Measurements from ENCODE around the gene TOX3.

DNA sequence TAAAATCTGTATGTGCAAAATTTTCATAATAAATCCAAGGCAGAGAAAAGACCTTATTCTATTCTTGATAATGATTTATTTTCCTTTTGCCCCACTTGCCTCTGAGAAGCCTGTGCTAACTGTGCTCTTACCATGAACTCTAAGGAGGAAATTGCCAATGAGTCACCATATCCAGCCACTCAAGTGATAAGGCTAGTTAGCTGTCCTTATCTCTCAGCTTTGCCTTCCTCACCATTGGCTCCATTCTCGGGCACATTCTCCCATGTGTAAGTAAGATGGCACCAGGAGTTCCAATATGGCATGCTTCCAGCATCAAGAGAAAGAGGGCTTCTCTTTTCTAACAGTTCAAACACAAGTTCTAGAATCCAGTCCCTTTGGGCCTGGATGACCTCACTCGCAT is 142.4 kb downstream of the TOX3 start:
- TF ChIP-seq POLR2AphosphoS5 (IDR thresholded peaks at IDR 0.05): no peak
- TF ChIP-seq, protein P1, sequence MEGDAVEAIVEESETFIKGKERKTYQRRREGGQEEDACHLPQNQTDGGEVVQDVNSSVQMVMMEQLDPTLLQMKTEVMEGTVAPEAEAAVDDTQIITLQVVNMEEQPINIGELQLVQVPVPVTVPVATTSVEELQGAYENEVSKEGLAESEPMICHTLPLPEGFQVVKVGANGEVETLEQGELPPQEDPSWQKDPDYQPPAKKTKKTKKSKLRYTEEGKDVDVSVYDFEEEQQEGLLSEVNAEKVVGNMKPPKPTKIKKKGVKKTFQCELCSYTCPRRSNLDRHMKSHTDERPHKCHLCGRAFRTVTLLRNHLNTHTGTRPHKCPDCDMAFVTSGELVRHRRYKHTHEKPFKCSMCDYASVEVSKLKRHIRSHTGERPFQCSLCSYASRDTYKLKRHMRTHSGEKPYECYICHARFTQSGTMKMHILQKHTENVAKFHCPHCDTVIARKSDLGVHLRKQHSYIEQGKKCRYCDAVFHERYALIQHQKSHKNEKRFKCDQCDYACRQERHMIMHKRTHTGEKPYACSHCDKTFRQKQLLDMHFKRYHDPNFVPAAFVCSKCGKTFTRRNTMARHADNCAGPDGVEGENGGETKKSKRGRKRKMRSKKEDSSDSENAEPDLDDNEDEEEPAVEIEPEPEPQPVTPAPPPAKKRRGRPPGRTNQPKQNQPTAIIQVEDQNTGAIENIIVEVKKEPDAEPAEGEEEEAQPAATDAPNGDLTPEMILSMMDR (IDR thresholded peaks at IDR 0.05; ENCODE audit: poor library complexity, severe bottlenecking): no peak
- TF ChIP-seq EP300 (conservative IDR thresholded peaks at IDR 0.05; ENCODE audit: poor library complexity, severe bottlenecking): no peak
- no peak for TF ChIP-seq TAF1 (IDR thresholded peaks at IDR 0.05; ENCODE audit: low read depth)
- TF ChIP-seq, protein P2, sequence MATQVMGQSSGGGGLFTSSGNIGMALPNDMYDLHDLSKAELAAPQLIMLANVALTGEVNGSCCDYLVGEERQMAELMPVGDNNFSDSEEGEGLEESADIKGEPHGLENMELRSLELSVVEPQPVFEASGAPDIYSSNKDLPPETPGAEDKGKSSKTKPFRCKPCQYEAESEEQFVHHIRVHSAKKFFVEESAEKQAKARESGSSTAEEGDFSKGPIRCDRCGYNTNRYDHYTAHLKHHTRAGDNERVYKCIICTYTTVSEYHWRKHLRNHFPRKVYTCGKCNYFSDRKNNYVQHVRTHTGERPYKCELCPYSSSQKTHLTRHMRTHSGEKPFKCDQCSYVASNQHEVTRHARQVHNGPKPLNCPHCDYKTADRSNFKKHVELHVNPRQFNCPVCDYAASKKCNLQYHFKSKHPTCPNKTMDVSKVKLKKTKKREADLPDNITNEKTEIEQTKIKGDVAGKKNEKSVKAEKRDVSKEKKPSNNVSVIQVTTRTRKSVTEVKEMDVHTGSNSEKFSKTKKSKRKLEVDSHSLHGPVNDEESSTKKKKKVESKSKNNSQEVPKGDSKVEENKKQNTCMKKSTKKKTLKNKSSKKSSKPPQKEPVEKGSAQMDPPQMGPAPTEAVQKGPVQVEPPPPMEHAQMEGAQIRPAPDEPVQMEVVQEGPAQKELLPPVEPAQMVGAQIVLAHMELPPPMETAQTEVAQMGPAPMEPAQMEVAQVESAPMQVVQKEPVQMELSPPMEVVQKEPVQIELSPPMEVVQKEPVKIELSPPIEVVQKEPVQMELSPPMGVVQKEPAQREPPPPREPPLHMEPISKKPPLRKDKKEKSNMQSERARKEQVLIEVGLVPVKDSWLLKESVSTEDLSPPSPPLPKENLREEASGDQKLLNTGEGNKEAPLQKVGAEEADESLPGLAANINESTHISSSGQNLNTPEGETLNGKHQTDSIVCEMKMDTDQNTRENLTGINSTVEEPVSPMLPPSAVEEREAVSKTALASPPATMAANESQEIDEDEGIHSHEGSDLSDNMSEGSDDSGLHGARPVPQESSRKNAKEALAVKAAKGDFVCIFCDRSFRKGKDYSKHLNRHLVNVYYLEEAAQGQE (IDR thresholded peaks at IDR 0.05; ENCODE audit: borderline replicate concordance): no peak
- TF ChIP-seq EZH2 (IDR thresholded peaks at IDR 0.05; ENCODE audit: borderline replicate concordance, insufficient read depth, low read length, poor library complexity, severe bottlenecking): no peak
- TF ChIP-seq RAD21 (conservative IDR thresholded peaks at IDR 0.05): no peak
- TF ChIP-seq MXI1 (conservative IDR thresholded peaks at IDR 0.05; ENCODE audit: poor library complexity, severe bottlenecking): no peak
